GM21381 (cell line): ENCODE measurements around the gene GNG14.
A peak's percentile ranks its signal among the peaks of the same experiment; 100 is the strongest.
"Not testable (repeated sequence)": the region's sequence is repeated elsewhere in the genome, so short reads cannot be mapped to it uniquely, and the experiment has no call there.

Experiments used
- ATAC-seq: cut with Tn5 transposase; IDR thresholded peaks from one replicate; pipeline ENCODE4 v1.9.1; 2021; ENCODE audit warnings: mild to moderate bottlenecking, moderate library complexity; ENCODE audit not compliant: unreplicated experiment

GNG14 gene

GRCh38 chr19:12721656-12722565 lies 34.1 kb downstream of the GNG14 start:
- peak; percentile 35 for ATAC-seq

GRCh38 chr19:12722566-12723380 lies 35.0 kb downstream of the GNG14 start:
- peak; percentile 74 for ATAC-seq

GRCh38 chr19:12723381-12723640 lies 35.5 kb downstream of the GNG14 start:
- ATAC-seq: no peak

- ATAC-seq: no peak
Measured at GRCh38 chr19:12723641-12724426, 36.0 kb downstream of the GNG14 start, which contains the start of gene TNPO2. Gene TNPO2, minus strand, starts transcription at chr19:12723932. Its CDS starts 2,955 bp downstream, at chr19:12720977.

GRCh38 chr19:12725612-12726011 lies 37.8 kb downstream of the GNG14 start:
- ATAC-seq: not testable (repeated sequence)

GRCh38 chr19:12726988-12727316 lies 39.2 kb downstream of the GNG14 start:
- no peak for ATAC-seq

- ATAC-seq: no peak
Measured at GRCh38 chr19:12727745-12728433, 40.1 kb downstream of the GNG14 start.

DNA sequence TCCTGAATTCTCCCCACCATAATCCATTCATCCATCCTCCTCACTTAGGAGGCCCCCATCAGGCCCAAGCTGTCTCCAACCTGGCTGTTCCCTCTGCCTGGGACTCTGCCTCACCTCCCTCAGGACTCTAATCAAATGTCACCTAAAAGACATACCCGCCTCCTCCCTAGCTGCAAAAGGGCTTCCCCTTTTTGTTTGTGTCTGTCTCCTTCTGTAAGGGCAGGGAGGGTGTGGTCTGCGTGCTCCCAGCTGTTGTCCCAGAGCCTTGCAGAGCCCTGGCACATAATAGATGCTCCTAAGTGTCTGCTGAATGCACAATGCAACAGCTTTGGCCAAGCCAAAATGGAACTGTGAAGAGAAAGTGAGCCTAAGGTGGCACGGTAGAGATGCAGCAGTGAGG lies 42.3 kb downstream of the GNG14 start:
- ATAC-seq: no peak

- ATAC-seq: no peak
Measured at GRCh38 chr19:12731337-12731736, 43.5 kb downstream of the GNG14 start.

- ATAC-seq: no peak
Measured at GRCh38 chr19:12733369-12734214, 45.8 kb downstream of the GNG14 start.

DNA sequence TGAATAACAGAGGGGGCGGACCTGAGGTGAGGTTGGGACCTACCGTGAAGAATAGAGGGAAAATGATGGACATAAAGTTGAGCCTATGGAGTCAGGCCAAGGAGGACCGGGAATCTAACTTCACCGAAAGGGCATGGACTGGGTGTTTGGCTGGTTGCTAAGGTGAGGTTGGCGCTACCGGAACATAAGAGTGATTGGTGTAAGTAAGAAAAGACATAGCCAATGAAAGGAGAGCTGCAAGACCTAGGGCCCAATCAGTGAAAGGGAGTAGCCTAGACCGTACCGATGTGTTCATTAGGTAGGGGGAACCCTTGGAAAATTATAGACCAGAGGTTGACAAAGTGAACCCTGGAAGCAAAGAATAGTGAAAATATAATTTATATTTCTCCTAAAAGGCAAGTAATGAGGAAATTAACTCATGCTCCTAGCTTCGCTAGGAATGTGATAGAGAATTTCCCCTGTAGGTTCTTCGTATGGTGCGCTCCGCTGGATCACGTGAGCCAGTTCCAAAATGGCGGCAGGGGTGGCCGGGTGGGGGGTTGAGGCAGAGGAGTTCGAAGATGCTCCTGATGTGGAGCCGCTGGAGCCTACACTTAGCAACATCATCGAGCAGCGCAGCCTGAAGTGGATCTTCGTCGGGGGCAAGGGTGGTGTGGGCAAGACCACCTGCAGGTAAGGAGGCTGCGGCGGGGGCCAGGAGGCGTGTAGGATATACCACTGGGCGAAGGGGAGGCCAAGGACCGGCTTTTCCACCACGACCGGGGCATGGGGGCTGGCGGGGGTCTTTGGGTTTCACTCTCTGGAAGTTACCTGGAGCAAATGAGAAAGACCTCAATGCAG lies 49.4 kb downstream of the GNG14 start, which contains the start of gene GET3:
Gene GET3 (plus strand): TSS at position 503 of the 840 bp plus-strand sequence. CDS start 9 bp downstream, at position 512.
- ATAC-seq: peak; percentile 70

DNA sequence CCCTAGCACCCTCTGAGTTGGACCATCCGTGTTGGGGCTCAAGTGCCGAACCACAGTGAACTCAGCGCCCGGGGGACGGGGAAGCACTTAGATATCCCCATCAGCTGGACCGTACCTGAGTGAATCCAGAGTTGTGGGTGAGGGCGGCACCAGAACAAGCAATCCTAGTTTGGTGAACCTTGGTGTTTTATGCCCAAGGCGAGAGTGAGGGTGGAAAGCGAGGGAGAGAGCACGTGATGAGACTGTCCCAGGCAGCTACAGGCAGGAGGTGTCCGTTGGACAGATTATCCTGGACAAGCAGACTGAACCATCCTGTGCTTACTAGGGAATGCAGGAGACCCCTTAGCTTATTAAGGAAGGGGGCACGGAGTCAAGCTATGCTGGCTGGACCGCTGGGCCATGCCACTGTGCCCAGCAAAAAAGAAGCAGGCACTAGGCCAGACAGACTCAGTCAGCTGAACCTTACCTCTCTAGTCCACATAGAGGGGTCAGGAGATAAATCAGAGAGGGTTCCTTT lies 50.1 kb downstream of the GNG14 start:
- ATAC-seq: no peak
